Bronchial epithelial cell (primary cell): ENCODE results near the gene C3orf20. TPM values are rescaled to one million over a fixed set of nuclear protein-coding genes. Genes with fewer than 3 reads are reported as not detected.

Source experiments
- DNase-seq: peaks from one replicate; pipeline ENCODE4 v3.0.0-alpha.2; 2010; ENCODE audit warnings: low read depth
- FAIRE-seq: peaks from 2 replicates; lab custom pipeline; 2011; peaks lifted over from hg19 to GRCh38; lab: Jason Lieb, UNC
- H3K27me3 ChIP-seq: 2 replicates; pipeline ENCODE4 v1.5.1; 2011; ENCODE audit warnings: low read length; ENCODE audit not compliant: control insufficient read depth, insufficient read depth
- H3K36me3 ChIP-seq: 2 replicates; pipeline ENCODE4 v1.5.1; 2011; ENCODE audit warnings: low read length; ENCODE audit not compliant: control insufficient read depth, insufficient read depth
- H3K4me3 ChIP-seq: 2 replicates; pipeline ENCODE4 v1.5.1; 2011; ENCODE audit warnings: mild to moderate bottlenecking, low read depth, low read length, control low read depth
- total RNA-seq: library from RNA; depleted of rRNA; stranded (reverse); fragments of >200 nt; gene quantifications from 2 replicates; pipeline ENCODE4 v1.2.1, GENCODE V29; 2014
- TF ChIP-seq, protein P1 (sequence below): IDR thresholded peaks from 2 replicates; pipeline ENCODE4 v1.5.1; 2011; ENCODE audit warnings: mild to moderate bottlenecking, moderate library complexity, low read length, control low read depth, inconsistent platforms; ENCODE audit not compliant: insufficient read depth, severe bottlenecking

C3orf20 gene
- total RNA-seq, 1 donor from 2014 or later, result under 0.01 TPM

- TF ChIP-seq, protein P1, sequence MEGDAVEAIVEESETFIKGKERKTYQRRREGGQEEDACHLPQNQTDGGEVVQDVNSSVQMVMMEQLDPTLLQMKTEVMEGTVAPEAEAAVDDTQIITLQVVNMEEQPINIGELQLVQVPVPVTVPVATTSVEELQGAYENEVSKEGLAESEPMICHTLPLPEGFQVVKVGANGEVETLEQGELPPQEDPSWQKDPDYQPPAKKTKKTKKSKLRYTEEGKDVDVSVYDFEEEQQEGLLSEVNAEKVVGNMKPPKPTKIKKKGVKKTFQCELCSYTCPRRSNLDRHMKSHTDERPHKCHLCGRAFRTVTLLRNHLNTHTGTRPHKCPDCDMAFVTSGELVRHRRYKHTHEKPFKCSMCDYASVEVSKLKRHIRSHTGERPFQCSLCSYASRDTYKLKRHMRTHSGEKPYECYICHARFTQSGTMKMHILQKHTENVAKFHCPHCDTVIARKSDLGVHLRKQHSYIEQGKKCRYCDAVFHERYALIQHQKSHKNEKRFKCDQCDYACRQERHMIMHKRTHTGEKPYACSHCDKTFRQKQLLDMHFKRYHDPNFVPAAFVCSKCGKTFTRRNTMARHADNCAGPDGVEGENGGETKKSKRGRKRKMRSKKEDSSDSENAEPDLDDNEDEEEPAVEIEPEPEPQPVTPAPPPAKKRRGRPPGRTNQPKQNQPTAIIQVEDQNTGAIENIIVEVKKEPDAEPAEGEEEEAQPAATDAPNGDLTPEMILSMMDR, result no peak
- no peaks in the 10 kb centered on the region for H3K27me3 ChIP-seq
- H3K36me3 ChIP-seq, result no peaks in the 10 kb centered on the region
- FAIRE-seq (no peak), DNase-seq (no peak)
- no peak overlapping the region for H3K4me3 ChIP-seq
Observed at GRCh38 chr3:14687360-14687759, 12.4 kb downstream of the C3orf20 start.

- Histone ChIP-seq H3K27me3 (no peaks in the 10 kb centered on the region), H3K4me3 (no peak overlapping the region), H3K36me3 (no peaks in the 10 kb centered on the region)
- DNase-seq, result no peak
- TF ChIP-seq, protein P1, result no peak
- FAIRE-seq, result no peak
Observed at GRCh38 chr3:14688525-14688924, 13.6 kb downstream of the C3orf20 start.

DNA sequence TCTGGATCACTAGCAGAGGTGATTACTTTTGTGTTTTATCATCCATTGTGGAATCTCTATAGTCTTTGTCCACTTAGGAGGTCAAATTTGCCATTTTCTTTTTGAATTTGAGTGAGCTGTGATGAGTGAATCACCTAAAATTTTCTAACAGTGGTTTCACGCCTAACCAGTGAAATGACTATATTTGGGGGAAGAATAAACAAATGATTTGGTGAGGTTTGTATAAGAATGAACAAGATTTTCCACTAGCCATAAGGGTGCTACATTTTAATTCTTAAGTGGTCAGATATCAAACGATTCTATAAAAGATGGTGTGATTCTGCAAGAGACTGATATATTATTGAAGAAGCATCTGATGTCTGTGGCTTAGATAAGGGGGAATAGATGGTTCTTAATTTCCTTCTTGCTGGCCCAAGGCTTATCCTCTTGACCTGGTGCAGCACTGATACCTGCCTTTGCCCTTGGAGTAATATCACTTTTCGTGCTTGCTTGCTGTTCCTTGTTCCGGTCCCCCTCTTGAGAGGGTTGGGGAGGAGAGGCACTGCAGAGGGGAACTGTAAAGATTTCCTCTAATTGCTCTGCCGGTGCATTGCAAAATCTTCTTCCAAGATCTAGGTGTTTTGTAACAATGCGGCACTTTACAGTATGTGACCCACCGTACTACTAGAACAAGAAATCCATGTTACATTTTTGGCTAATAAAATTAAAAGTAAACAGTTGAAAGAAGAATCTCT is 14.5 kb downstream of the C3orf20 start:
- Histone ChIP-seq H3K27me3 (no peaks in the 10 kb centered on the region), H3K4me3 (no peak overlapping the region), H3K36me3 (no peaks in the 10 kb centered on the region)
- TF ChIP-seq, protein P1, result no peak
- no peak for DNase-seq
- no peak for FAIRE-seq

- no peak for DNase-seq
- FAIRE-seq, result no peak
- TF ChIP-seq, protein P1, result no peak
- H3K4me3 ChIP-seq, result no peak overlapping the region
- H3K27me3 ChIP-seq, result no peaks in the 10 kb centered on the region
- no peaks in the 10 kb centered on the region for H3K36me3 ChIP-seq
Observed at GRCh38 chr3:14691239-14691638, 16.3 kb downstream of the C3orf20 start.

DNA sequence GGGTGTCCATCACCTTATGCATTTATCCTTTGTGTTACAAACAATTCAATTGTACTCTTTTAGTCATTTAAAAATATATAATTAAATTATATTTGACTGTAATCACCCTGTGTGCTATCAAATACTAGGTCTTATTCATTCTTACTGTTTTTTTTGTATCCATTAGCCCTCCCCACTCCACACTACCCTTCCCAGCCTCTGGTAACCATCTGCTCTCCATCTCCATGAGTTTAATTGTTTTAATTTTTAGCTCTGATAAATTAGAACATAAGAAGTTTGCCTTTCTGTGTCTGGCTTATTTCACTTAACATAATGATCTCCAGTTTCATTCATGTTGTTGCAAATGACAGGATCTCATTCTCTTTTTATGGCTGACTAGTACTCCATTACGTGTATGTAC is 16.8 kb downstream of the C3orf20 start:
- H3K36me3 ChIP-seq, result no peaks in the 10 kb centered on the region
- FAIRE-seq (no peak), DNase-seq (no peak)
- H3K4me3 ChIP-seq, result no peak overlapping the region
- TF ChIP-seq, protein P1, result no peak
- H3K27me3 ChIP-seq, result no peaks in the 10 kb centered on the region

GRCh38 chr3:14698601-14699244 is 23.8 kb downstream of the C3orf20 start:
- Histone ChIP-seq H3K4me3 (no peak overlapping the region), H3K36me3 (no peaks in the 10 kb centered on the region), H3K27me3 (no peaks in the 10 kb centered on the region)
- FAIRE-seq (no peak), DNase-seq (no peak)
- TF ChIP-seq, protein P1, result no peak
